Activated effector memory CD4-positive, alpha-beta T cell treated with Interleukin-2 at 50 U/mL for 16 hours (primary cell): ENCODE measurements around the gene UBA3.

Experiments
- DNase-seq: peaks from one replicate; pipeline ENCODE4 v3.0.0-alpha.2; 2020

Gene UBA3

DNA sequence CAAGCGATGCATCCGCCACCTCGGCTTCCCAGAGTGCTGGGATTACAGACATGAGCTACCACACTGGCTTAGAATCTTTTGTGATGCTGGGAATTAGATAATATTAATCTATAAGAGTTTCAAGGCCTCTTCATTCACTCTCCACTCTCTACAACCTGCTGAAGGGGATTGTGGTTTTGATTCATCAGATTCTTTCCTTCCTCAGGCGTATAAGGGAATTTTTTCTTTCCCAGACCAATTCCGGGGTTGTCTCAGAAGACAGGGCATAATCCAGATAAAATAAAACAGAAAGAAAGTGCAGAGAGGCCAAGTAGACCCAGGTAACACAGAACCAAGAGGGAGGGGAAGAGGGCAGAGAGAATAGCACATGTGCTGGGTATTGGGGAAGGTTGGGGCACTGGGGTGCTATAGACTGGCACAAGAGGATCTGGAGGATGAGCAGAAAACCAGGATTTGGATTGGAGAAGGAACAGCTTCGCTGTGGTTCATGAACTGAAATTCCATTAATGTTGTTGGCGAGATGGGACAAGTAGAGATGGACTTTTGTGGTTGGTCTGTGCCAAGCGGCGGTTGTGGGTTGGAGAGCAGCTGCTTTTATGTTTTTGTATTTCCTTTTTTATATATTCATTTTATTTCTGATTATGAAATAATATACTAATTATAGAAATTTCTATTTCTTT, 17.4 kb upstream of the UBA3 start:
- DNase-seq, result no peak

DNA sequence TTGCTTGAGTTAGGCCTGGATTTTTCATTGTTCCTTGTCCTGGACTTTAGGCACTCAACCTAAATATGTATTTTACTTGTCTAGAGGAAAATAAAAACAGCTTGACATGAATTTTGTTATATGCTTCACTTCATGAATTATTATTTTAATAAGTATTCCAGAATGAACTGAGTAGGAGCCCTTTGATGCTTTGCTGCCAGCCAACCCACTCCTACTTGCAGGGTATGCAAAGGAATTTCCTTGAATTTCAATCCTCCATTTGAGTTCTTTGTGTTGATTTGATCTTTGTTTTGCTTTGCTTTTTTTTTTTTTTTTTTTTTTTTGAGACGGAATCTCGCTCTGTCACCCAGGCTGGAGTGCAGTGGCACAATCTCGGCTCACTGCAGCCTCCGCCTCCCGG, 16.1 kb upstream of the UBA3 start:
- DNase-seq, result no peak

DNA sequence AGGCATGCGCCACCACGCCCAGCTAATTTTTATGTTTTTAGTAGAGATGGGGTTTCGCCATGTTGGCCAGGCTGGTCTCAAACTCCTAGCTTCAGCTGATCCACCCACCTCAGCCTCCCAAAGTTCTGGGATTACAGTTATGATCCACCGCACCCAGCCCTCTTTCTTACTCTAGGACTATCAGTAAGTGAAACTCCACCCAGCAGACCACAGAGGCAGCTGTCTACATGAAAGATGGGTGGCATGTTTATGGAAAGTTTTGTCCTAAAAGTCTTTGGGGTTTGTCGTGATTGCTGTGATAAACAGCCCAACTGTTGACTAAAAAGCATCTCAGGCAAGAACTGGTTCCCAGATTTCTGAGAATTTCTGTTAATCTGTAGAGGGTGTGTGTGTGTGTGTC, 15.5 kb upstream of the UBA3 start:
- DNase-seq, result no peak

DNA sequence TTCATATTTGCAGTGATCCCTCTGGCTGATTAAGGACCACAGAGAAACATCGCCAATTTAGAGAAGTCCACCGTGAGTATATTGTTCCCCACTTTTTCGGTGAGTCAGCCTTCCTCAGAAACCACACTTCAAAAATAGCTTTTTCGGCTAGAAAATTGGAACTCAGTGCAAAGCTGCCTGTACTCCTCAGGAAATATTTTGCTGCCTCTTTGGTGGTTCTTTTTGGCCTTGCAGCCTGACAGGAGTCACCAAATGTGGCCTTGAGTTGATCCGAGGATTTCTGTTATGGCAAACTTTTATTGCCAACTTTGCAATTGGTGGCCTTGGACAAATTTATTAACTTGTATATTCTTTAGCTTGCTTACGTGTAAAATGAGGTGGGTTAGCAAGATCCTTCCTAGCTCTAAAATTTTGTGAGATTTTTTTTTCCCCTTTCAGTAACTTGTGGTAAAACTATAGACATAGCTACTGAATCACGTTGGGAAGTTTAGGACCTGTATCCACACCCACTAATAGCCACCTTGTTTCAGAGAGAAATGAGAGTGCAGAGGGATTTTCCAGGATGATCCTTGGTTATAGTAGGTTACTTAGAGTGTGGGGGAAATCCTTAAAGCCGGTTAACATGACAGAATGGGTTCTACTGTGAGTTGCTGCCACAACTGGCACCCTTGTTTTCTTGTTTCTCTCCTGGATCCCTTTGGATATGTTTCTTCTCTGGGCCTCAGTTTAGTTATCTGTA, 14.5 kb upstream of the UBA3 start:
- no peak for DNase-seq

DNA sequence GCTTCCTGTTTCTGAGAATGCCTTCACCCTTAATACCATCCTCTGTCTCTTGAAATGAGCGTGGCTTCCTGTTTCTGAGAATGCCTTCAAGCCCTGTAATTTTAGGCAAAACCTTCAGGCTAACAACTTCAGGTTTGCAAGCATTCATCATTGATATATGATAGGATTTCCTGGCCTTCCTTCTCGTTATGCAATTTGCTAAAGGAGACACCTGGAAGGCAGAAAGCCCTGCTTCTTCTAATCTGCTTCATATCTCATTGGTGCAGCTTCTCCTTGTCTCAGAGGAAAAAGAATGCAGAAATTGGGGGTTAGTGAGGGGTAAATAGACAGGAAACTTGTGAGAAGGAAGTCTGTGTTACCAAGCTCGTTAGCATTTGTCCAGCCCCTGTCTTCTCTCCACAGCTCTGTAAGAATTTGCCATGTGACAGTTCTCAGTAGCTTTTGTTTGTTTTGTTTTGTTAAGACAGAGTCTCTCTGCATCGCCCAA, 11.9 kb upstream of the UBA3 start:
- DNase-seq, result no peak

DNA sequence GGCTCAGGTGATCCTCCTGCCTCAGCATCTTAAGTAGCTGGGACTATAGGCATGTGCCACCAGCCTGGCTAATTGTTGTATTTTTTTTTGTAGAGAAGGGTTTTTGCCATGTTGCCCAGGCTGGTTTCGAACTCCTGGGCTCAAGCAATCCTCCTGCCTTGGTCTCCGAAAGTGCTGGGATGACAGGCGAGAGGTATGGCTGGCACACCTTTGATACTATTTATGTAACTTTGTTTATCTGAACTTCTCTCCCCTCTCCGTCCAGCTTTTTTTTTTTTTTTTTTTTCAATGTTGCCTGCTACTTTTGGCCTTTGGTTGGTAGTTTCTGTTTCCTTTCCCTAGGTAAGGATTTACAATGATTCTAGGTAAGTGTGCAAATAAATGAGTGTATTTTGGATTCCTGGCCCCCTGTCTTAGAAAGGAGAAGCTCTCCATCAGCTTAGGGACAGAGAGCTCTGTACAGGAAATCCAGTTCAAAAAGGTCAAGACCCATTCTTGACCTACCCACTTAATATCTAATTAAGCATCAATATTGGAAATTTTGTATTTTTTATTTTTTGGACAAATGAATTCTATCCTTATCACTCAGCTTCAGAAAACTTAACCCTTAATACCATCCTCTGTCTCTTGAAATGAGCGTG, 11.3 kb upstream of the UBA3 start:
- DNase-seq, result no peak

DNA sequence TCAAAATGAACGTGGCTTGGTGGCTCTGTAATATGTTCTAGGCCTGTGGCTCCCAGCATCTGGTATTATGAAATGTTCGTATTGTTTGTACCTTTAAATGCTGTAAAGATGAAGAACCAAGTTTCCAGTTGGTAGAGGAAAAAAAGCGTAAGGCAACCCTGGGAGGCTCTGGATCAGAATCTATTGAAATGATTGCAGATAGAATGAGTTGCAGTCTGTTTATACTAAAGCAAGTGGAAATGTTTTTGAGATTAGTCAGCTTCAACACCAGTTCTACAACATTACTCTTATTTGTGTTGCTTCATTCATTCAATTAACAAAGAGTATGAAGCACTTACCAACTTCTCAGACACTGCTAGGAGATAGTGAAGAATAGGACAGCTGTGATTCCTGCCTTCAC, 9.9 kb upstream of the UBA3 start:
- DNase-seq, result no peak

DNA sequence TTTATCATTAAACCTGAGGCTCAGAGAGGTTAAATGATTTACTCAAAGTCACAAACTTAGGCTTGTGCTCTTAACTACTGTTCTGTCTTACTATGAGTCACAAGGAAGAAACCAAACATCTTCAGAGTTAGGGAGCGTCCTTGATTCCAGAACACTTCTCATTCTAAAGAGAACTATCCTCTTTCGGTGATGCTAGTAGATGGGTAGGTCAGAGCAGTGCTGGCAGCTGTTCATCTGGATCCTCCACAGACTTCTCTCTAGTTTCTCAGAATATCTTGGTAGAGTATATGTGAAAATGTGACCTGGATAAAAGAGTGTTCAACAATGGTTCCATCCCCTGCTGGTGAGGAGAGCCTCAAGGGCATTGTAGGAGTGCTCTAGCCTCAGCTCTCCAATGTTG, 7.9 kb upstream of the UBA3 start:
- no peak for DNase-seq

DNA sequence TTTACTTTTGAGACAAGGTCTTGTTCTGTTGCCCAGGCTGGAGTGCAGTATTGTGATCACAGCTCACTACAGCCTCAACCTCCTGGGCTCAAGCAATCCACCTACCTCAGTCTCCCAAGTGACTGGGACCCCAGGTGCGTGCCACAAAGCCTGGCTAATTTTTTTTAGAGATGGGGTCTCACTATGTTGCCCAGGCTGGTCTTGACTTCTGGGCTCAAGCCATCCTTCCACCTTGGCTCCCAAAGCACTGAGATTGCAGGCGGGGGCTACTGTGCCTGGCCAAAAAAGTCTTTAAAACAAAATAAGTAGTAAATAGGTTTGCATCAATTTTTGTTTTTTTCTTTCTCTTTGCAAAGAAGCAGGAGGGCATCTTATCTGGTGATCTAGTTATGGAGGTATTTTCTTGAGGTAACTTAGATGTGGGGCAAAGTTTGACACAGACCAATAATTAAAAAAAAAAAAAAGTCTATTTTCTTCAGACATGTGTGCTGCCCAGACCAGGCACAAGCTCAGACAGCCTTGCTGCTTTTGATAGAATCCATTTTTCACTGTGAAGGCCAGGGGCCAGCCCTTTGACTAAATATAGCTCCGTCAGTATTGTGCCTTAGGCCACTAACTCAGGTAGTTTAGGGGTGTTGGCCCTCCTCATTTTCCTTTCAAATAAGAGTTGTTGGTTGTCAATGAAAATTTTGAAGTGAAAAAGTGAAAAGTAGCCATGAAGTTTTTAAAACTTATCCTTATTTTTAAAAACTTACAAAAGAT, 7.0 kb upstream of the UBA3 start:
- no peak for DNase-seq

DNA sequence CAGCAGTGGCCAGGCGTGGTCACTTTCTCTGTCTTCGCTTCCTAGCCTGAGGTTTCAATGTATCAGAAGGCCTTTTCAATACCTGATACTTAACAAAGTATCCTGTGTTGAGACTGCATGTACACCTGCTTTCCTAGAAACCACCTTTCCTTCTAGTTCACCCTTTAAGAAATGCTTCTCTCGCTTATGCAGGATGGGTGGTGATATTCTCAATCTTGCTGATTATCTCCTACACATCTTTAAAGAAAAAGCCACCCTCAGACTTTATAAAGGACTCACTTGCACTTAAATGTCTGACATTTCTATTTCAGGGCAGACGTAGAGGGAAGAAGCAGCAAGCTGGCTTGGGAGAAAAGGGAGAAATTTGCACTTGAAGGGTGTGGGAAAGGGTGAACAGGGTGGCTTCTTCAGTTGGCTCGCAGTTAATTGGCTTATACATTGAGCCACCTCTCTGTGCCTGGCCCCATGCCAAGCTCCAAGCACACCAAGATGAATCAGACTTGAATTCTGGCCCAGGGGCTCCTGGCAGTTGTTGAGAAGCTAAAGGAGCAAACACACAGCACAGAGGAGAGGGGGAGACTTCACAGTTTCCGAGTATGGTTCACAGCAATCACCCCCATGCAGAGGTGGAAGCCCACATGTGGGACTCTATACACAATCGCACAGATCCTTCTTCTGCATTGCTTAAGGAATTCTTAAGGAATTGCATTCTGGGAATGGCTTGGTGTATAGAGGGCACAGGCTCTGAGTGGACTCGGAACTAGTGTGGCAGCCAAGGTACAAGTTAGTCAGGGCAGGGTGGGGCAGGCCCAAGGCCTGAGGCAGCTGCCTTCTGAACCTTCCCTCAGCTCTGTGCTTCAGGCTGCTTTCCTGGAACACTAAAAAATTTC, 5.9 kb upstream of the UBA3 start:
- peak; percentile 58 for DNase-seq

DNA sequence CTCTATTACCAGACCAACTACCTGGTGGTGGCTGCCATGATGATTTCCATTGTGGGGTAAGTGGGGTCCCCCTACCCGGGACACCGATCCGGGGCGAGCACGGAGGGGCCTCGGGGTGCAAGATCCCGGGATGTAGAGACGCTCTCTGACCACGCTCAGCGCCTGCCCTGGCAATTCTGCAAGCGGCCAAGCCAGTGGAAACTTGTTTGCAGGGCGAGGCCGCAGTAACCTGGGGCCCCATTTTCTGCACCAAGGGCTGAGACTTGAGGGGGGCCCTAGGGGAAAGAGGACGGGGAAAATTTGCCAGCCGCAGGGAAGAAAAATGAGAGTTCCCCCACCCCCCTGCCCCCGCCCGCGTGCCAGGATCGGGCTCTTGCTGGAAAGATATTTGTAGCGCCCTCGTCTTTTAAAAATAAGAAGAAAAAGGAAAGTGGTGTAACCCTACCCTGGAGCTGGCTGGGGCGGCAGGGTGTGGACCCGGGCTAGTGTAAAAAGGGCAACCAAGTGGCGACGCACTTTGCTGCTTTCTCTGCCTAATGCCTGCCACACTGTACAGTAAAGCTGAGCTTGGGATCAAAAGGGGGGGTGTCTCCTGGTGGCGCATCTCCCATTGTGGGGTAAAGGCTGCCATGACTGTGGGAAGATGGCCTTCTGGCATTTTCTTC, 5.1 kb upstream of the UBA3 start:
- no peak for DNase-seq

DNA sequence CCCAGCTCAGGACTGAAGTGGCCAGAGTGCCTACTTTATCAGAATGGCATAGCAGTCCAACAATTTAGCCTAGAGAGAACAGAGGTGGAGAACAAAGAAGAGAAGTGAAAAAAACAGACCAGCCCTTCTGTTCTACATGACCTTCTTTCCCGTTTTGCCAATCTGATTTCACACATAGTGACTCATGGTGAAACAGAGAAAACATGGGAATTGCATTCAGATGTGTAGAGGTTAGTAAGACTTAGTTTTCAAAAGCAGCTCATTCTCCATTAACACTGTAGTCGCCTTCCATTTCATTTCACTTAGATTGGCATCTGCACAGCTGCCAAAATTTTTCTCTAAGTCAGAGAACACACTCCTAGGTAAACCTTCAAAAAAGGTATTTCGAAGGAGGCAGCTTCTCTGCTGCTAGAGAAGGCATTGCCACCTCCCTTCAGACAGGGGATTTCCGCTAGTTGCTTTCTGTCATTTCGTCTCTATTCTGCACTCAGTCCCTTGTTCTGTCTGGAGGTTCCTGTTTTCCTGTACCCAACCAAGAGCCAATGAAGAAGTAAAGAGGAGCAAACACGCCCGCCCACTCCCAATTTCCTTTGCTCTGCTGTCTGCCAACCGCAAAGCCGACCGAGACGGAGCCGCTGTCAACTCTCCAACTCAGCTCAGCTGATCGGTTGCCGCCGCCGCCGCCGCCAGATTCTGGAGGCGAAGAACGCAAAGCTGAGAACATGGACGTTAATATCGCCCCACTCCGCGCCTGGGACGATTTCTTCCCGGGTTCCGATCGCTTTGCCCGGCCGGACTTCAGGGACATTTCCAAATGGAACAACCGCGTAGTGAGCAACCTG, 4.4 kb upstream of the UBA3 start, which contains the start of gene ARL6IP5:
ARL6IP5 (plus strand) TSS at position 612 of the 842 bp plus-strand sequence; CDS start at position 723, 111 bp downstream.
- DNase-seq, result peak; percentile 85

DNA sequence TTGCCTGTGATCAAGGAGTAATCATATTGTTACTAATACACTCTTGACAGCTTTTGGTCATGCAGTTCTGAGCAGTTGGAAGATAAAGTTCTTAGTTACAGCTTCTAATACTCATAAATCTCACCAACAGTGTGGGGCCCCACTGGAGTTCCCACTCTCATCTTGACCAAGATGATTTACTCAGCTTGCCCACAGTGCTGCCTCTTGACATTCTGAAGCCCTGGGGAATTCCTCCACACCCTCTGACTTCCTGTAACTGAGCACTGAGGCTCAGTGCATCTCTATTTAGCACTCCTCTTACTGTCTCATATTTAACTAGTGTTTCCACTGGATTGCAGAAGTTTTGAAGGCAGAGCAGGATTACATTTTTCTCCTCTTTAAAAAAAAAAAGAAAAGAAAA, 2.6 kb upstream of the UBA3 start:
- no peak for DNase-seq

DNA sequence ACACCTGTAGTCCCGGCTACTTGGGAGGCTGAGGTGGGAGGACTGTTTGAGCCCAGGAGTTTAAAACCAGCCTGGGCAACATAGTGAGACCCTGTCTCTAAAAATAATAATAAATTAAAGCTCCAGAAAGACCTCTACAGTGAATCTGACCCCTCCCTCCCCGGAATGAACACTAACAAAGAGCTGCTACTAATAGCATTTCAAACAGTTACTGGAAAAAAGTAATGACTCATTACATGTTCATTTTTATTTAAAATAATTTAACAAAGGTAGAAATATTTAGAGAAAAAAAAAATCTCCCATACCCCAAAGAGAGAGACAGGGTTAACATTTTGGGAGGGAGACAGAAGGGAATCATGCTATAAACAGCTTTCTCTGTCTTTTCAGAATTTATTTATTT, 2.2 kb upstream of the UBA3 start:
- no peak for DNase-seq

DNA sequence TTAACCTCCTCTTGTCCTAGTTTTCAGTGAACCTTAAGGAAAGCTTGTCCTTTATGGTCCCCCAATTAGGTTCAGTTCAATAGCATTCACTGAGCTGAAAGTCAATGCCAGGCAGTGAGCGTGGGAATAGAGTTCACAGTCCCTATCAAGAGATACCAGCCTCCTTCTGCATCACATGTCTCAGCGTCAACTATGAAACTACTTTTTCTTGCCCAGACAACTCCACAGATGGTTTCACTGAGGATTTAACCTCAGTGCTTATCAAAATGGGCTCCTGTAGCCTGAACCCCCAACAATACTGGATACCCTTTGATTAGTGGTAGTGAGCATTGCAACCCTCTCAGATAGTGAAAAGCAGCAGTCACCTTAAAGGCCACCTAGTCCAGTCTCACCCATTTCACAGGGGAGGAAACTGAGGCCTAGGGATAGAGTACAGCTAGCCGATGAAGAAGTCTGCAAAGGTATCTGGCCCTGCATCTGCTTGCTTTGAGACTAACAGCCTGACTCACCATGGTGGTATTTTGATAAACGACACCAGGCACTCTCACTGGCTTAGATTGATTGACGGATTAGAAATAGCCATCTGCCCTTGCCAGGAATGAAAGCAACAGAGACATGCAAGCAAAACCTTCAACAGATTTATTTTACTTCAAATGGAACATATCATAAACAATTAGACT, 1.6 kb upstream of the UBA3 start:
- no peak for DNase-seq

DNA sequence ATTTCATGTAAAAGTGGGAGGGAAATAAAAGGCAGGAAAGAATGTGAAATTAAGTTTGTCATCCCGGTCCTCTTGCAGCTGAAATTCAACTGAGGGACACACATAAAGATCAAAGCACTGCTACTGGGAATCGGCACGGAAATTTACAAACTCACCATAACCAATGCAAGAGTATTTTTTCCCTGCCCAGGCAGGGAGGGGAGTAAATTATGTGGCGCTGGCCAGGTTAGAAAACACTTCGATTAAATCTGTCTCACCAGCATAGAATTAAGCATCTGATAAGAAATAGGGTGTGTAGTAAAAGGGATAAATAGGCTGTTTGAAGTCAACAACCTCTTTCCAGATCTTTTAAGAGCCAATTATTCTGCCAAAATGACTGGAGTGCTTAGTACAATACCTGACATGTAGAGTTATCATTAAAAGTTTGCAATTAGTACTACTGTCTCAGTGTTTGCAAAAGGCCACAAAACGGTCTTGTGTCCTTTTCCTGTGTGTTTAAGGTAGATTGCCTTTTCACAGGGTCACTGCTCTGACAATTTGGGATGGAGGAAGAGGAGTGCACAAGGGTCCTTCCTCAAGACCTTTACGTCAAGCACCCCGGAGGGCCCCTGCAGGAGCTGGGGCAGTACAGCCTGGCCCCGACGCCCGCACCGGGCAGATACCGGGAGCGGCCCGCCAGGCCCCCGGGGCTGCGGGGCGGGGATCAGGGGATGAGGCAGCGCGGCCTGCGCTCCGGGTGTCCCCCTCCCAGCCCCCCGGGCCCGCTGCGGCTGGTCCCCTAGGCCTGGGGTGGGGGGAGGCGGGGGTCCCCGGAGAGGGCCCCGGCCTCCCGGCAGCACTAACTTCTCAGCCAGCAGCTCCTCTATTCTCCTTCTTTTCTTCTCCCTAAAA, 651 bp downstream of the UBA3 start:
- no peak for DNase-seq

DNA sequence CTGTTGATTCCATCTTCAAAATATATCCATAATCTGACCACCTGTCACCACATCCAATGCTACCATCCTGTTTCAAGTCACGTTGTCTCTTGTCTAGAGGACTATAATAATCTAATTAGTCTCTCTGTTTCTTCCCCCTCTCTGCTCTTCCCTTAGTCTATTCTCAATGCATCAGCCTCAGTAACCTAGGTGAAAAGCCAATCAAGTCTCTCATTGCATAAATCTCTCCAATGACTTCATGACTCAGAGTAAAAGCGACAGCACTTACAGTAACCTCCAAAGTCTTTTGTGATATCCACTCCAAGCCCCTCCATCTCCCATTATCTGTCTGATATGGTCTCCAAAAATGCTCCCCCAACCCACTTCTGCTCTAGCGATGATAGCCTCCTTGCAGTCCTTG, 7.2 kb downstream of the UBA3 start:
- no peak for DNase-seq

DNA sequence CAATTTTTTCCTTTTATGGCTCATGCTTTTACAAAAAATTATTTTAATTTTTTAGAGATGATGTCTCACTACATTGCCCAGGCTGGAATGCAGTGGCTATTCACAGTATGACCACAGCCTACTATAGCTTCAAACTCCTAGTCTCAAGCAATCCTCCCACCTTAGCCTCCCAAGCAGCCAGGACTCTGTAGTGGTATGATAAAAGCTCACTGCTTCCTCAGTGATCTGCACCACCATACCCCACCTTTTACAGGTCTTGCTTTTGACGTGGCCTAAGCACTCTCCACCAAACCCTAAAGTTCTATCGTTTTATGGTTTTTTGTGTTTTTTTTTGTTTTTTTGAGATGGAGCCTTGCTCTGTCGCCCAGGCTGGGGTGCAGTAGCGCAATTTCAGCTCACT, 14.0 kb downstream of the UBA3 start:
- DNase-seq, result no peak
